Measurements from ENCODE around the gene TBC1D24. TPM values are rescaled to one million over a fixed set of nuclear protein-coding genes. Genes with fewer than 3 reads are reported as not detected.

Gene TBC1D24
- total RNA-seq, 2 donors from 2014 or later, result 9.6 to 10.5 TPM

DNA sequence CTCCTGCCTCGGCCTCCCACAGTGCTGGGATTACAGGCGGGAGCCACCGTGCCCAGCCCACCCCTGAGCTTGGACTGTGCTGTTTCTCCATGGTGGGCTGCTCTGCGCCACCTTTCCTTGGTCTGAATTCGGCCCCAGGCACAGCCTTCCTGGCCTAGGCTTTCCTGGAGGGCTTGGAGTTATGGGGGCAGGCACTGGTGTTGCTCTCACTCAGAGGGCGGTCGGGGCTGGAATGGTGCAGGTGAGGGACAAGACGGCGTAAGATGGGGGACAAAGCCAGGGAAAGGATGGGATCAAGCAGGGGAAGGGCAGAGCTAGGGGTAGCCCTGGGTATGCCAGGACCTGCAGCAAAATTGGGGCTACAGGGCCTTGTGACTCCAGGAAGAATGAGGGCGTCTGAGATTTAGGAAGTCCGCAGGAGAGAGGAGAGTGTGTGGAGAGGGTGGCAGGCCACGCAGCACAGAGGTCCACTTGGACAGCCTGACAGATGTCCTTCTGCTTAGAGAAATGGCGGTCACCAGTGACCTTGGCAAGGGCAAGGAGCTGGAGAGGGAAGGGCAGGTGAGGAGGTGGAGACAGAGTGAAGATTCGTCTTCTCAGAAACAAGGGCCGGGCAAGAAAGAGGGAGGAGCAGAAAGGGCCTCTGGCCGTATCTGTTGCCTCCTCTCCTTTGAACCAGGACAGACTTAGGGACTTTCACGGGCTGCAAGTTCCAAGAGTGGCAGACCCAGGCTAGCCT lies 37.2 kb downstream of the TBC1D24 start:
- Histone ChIP-seq H3K27ac (peak overlapping the region; percentile 98 to 99), H3K4me1 (peaks cover 0 to 48% of the 10 kb centered on the region in 2 donors), H3K27me3 (no peaks in the 10 kb centered on the region), H3K4me3 (no peak overlapping the region), H3K9me3 (no peaks in the 10 kb centered on the region), H3K36me3 (no peaks in the 10 kb centered on the region)
- DNase-seq (ENCODE audit: low spot score), result no peak
- TF ChIP-seq, protein P1, sequence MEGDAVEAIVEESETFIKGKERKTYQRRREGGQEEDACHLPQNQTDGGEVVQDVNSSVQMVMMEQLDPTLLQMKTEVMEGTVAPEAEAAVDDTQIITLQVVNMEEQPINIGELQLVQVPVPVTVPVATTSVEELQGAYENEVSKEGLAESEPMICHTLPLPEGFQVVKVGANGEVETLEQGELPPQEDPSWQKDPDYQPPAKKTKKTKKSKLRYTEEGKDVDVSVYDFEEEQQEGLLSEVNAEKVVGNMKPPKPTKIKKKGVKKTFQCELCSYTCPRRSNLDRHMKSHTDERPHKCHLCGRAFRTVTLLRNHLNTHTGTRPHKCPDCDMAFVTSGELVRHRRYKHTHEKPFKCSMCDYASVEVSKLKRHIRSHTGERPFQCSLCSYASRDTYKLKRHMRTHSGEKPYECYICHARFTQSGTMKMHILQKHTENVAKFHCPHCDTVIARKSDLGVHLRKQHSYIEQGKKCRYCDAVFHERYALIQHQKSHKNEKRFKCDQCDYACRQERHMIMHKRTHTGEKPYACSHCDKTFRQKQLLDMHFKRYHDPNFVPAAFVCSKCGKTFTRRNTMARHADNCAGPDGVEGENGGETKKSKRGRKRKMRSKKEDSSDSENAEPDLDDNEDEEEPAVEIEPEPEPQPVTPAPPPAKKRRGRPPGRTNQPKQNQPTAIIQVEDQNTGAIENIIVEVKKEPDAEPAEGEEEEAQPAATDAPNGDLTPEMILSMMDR (IDR thresholded peaks at IDR 0.05), result no peak

- H3K4me3 ChIP-seq, result peak overlapping the region; percentile 91 to 98
- H3K9me3 ChIP-seq, result no peaks in the 10 kb centered on the region
- H3K27me3 ChIP-seq, result no peaks in the 10 kb centered on the region
- TF ChIP-seq, protein P1 (IDR thresholded peaks at IDR 0.05), result no peak
- H3K4me1 ChIP-seq, result peaks cover 0 to 55% of the 10 kb centered on the region in 2 donors
- H3K36me3 ChIP-seq, result no peaks in the 10 kb centered on the region
- DNase-seq (ENCODE audit: low spot score), result no peak
- peak overlapping the region; percentile 98 to 99 for H3K27ac ChIP-seq
These were observed 37.9 kb downstream of the TBC1D24 start for GRCh38 chr16:2512735-2513404.

- H3K4me1 ChIP-seq, result peaks cover 0 to 63% of the 10 kb centered on the region in 2 donors
- DNase-seq (ENCODE audit: low spot score), result peak; percentile 93
- H3K36me3 ChIP-seq, result no peaks in the 10 kb centered on the region
- TF ChIP-seq, protein P1 (IDR thresholded peaks at IDR 0.05), result no peak
- H3K27ac ChIP-seq, result peak within 1 kb of the TSS; percentile 98 to 99
- peak within 1 kb of the TSS; percentile 91 to 98 for H3K4me3 ChIP-seq
- no peaks in the 10 kb centered on the region for H3K9me3 ChIP-seq
- no peaks in the 10 kb centered on the region for H3K27me3 ChIP-seq
These were observed 38.7 kb downstream of the TBC1D24 start, which contains the start of gene ATP6V0C for GRCh38 chr16:2513405-2514332. TSS of gene ATP6V0C (plus strand) at chr16:2513952. CDS start at chr16:2514104, 152 bp downstream.

- peak overlapping the region; percentile 91 to 98 for H3K4me3 ChIP-seq
- H3K27ac ChIP-seq, result peak overlapping the region; percentile 98 to 99
- TF ChIP-seq, protein P1 (IDR thresholded peaks at IDR 0.05), result no peak
- no peaks in the 10 kb centered on the region for H3K9me3 ChIP-seq
- peaks cover 0 to 72% of the 10 kb centered on the region in 2 donors for H3K4me1 ChIP-seq
- no peaks in the 10 kb centered on the region for H3K27me3 ChIP-seq
- no peak for DNase-seq (ENCODE audit: low spot score)
- no peaks in the 10 kb centered on the region for H3K36me3 ChIP-seq
These were observed 39.6 kb downstream of the TBC1D24 start for GRCh38 chr16:2514333-2515179.
